Ovary (tissue), 3 donors: ENCODE results near the gene ERG.

Source experiments
- EP300 ChIP-seq: sonication (generic); formaldehyde crosslinking; IDR thresholded peaks from one replicate; pipeline ENCODE4 v1.6.1; 2017; ENCODE audit warnings: antibody characterized with exemption
- POLR2A ChIP-seq: fragments of 450-650 bp; IDR thresholded peaks from one replicate; pipeline ENCODE4 v1.6.1; 2017; ENCODE audit warnings: antibody characterized with exemption, mild to moderate bottlenecking, moderate library complexity
- TF ChIP-seq, protein P1 (sequence below), 3 donors: fragments of 450-650 bp in 2 of 3; fragments of 200-600 bp in 1 of 3; IDR thresholded peaks; one replicate each; pipeline versions ENCODE4 v1.5.1 to v1.8.0; 2016 to 2022; ENCODE audit warnings: antibody characterized with exemption in 3 of 3, mild to moderate bottlenecking in 1 of 3
- donor health status: DM: no; HTN: no; CAD: no.

DNA sequence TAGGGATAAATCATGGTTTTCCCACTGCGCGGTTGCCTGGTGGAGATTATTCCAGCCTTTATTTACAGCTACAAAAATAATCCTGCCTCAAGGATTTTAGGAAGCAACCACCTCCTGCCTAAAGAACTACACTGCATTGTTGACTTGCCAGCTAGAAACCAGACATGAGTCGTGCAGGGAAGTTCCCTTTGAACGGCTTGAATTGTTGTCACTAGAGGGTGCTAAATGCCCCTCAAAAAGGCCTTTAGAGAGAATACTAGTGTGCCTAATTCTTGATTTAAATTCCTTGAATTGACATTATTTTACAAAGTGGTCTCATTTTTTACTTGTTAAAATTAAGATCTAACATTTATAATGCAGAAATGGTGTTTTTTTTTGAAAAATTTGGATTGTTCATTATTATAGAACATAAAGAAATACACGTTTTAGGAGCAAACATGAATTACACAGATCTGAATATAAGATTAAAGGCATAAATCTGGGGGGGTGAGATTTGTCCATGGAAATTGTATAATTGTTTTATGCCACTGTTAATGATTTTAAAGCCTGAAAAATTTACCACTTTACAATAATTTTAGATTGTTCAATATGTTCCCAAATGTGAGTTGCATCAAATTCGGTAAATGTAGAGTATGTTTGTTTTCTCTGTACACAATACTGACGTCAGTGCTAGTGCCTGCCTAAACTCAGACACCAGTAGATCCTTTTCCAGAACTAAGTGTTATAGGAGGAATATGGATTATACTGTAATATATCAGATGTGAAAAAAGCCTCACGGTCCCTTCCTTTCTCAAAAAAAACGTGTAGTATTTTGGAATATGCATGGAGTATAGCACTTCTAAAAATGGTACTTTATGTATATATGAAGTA is 7.6 kb upstream of the ERG start:
- TF ChIP-seq, protein P1, sequence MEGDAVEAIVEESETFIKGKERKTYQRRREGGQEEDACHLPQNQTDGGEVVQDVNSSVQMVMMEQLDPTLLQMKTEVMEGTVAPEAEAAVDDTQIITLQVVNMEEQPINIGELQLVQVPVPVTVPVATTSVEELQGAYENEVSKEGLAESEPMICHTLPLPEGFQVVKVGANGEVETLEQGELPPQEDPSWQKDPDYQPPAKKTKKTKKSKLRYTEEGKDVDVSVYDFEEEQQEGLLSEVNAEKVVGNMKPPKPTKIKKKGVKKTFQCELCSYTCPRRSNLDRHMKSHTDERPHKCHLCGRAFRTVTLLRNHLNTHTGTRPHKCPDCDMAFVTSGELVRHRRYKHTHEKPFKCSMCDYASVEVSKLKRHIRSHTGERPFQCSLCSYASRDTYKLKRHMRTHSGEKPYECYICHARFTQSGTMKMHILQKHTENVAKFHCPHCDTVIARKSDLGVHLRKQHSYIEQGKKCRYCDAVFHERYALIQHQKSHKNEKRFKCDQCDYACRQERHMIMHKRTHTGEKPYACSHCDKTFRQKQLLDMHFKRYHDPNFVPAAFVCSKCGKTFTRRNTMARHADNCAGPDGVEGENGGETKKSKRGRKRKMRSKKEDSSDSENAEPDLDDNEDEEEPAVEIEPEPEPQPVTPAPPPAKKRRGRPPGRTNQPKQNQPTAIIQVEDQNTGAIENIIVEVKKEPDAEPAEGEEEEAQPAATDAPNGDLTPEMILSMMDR (IDR thresholded peaks at IDR 0.05), result peak in 2 of 3 donors; percentile 24 to 43
- no peak for TF ChIP-seq POLR2A
- TF ChIP-seq EP300, result no peak
